DOHH2 (cell line): ENCODE measurements around the gene COL25A1.
A peak's percentile ranks its signal among the peaks of the same experiment; 100 is the strongest.

Source experiments
- H3F3A ChIP-seq: fragments of 200-600 bp; sonication (generic), shearing (Covaris generic); 2 replicates; pipeline ENCODE4 v1.6.0; 2016; ENCODE audit warnings: antibody characterized with exemption, mild to moderate bottlenecking; ENCODE audit not compliant: control insufficient read depth, insufficient read depth
- H3K27ac ChIP-seq: fragments of 200-600 bp; sonication (generic); 2 replicates; pipeline ENCODE4 v1.5.1; 2014; ENCODE audit warnings: low read depth, mild to moderate bottlenecking, low read length, moderate library complexity
- H3K27me3 ChIP-seq: fragments of 200-600 bp; sonication (generic); 2 replicates; pipeline ENCODE4 v1.6.1; 2014; ENCODE audit warnings: mild to moderate bottlenecking, low read length, mixed read lengths; ENCODE audit not compliant: control insufficient read depth
- H3K36me3 ChIP-seq: fragments of 200-600 bp; sonication (generic); 2 replicates; pipeline ENCODE4 v1.6.1; 2014; ENCODE audit warnings: mild to moderate bottlenecking, low read length, moderate library complexity, mixed read lengths; ENCODE audit not compliant: control insufficient read depth
- H3K4me1 ChIP-seq: fragments of 200-600 bp; sonication (generic); 2 replicates; pipeline ENCODE4 v1.6.1; 2014; ENCODE audit warnings: mild to moderate bottlenecking, low read length, mixed read lengths; ENCODE audit not compliant: control insufficient read depth
- H3K4me2 ChIP-seq: fragments of 200-600 bp; sonication (generic); 2 replicates; pipeline ENCODE4 v1.6.0; 2014; ENCODE audit warnings: mild to moderate bottlenecking, low read length, moderate library complexity
- H3K4me3 ChIP-seq: fragments of 200-600 bp; sonication (generic); 2 replicates; pipeline ENCODE4 v1.5.1; 2014; ENCODE audit warnings: mild to moderate bottlenecking, low read length, mixed read lengths
- H3K79me2 ChIP-seq: fragments of 200-600 bp; sonication (generic); 2 replicates; pipeline ENCODE4 v1.6.1; 2014; ENCODE audit warnings: mild to moderate bottlenecking, low read length, mixed read lengths; ENCODE audit not compliant: control insufficient read depth
- H3K9me2 ChIP-seq: fragments of 200-600 bp; sonication (generic); replicated peaks from 2 replicates; pipeline ENCODE4 v1.6.1; 2014; ENCODE audit warnings: mild to moderate bottlenecking, low read length, mixed read lengths; ENCODE audit not compliant: control insufficient read depth
- H3K9me3 ChIP-seq: fragments of 200-600 bp; sonication (generic); 2 replicates; pipeline ENCODE4 v1.6.1; 2014; ENCODE audit warnings: antibody characterized with exemption, low read length, mixed read lengths; ENCODE audit not compliant: control insufficient read depth, insufficient read depth
- H4K20me1 ChIP-seq: fragments of 200-600 bp; sonication (generic); 2 replicates; pipeline ENCODE4 v1.6.0; 2014; ENCODE audit warnings: low read depth, mild to moderate bottlenecking, antibody characterized with exemption, low read length, moderate library complexity; ENCODE audit not compliant: control insufficient read depth, insufficient read depth
- EZH2phosphoT487 ChIP-seq: fragments of 200-600 bp; sonication (generic); IDR thresholded peaks from 2 replicates; pipeline ENCODE4 v1.6.1; 2017; ENCODE audit warnings: borderline replicate concordance, mild to moderate bottlenecking, antibody characterized with exemption, low read length, moderate library complexity, mixed read lengths
- TF ChIP-seq, protein P1 (sequence below): fragments of 200-600 bp; sonication (generic); IDR thresholded peaks from one replicate; pipeline ENCODE4 v1.5.1; 2014; ENCODE audit warnings: antibody characterized with exemption, mild to moderate bottlenecking, low read depth, low read length; ENCODE audit not compliant: poor library complexity, severe bottlenecking

COL25A1 gene

DNA sequence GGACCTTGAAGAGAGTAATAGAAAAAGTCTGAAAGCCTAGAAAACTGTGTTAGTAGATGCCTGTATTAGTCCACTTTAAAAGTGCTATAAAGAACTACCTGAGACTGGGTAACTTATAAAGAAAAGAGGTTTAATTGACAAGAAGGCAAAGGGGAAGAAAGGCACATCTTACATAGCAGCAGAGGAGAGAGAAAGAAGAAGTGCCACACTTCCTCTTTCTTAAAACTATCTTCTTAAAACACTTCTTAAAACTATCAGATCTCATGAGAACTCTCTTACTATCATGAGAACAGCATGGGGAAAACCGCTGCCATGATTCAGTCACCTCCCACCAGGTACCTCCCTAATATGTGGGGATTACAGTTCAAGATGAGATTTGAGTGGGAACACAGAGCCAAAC is 18.8 kb upstream of the COL25A1 start:
- no peak for TF ChIP-seq EZH2phosphoT487
- TF ChIP-seq, protein P1, sequence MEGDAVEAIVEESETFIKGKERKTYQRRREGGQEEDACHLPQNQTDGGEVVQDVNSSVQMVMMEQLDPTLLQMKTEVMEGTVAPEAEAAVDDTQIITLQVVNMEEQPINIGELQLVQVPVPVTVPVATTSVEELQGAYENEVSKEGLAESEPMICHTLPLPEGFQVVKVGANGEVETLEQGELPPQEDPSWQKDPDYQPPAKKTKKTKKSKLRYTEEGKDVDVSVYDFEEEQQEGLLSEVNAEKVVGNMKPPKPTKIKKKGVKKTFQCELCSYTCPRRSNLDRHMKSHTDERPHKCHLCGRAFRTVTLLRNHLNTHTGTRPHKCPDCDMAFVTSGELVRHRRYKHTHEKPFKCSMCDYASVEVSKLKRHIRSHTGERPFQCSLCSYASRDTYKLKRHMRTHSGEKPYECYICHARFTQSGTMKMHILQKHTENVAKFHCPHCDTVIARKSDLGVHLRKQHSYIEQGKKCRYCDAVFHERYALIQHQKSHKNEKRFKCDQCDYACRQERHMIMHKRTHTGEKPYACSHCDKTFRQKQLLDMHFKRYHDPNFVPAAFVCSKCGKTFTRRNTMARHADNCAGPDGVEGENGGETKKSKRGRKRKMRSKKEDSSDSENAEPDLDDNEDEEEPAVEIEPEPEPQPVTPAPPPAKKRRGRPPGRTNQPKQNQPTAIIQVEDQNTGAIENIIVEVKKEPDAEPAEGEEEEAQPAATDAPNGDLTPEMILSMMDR: no peak
- Histone ChIP-seq H3K4me2 (no peak overlapping the region), H3K36me3 (no peaks in the 10 kb centered on the region), H3K9me2 (no peaks in the 10 kb centered on the region), H3K4me3 (no peak overlapping the region), H3K27me3 (no peaks in the 10 kb centered on the region), H3K9me3 (peaks cover 34% of the 10 kb centered on the region), H3K79me2 (no peaks in the 10 kb centered on the region), H3K4me1 (peaks cover 45% of the 10 kb centered on the region), H4K20me1 (no peaks in the 10 kb centered on the region), H3F3A (no peaks in the 10 kb centered on the region), H3K27ac (no peak overlapping the region)

DNA sequence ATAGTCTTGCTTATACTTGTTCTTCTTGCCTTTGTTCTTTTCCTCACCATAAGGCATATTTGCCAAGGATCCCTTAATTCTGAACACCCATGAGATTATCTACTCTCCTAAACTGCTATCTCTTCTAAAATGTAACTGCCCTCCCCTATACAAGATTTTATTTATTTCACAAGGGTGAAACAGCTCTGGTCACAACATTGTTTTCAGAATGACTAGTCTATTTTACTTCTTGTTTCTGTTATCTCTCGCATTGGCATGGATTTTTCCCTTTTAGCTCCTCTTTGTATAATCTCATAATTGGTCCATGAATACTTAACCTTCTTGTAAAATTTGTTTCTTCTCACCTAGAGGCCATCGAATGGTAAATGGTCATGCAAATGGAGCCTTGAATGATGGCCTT is 17.2 kb upstream of the COL25A1 start:
- Histone ChIP-seq H3K79me2 (no peaks in the 10 kb centered on the region), H3K9me3 (peaks cover 37% of the 10 kb centered on the region), H3K9me2 (no peaks in the 10 kb centered on the region), H3K4me2 (no peak overlapping the region), H4K20me1 (no peaks in the 10 kb centered on the region), H3K27me3 (no peaks in the 10 kb centered on the region), H3K36me3 (no peaks in the 10 kb centered on the region), H3K4me3 (no peak overlapping the region), H3F3A (no peaks in the 10 kb centered on the region), H3K27ac (no peak overlapping the region), H3K4me1 (peaks cover 45% of the 10 kb centered on the region)
- no peak for TF ChIP-seq EZH2phosphoT487
- TF ChIP-seq, protein P1: no peak

DNA sequence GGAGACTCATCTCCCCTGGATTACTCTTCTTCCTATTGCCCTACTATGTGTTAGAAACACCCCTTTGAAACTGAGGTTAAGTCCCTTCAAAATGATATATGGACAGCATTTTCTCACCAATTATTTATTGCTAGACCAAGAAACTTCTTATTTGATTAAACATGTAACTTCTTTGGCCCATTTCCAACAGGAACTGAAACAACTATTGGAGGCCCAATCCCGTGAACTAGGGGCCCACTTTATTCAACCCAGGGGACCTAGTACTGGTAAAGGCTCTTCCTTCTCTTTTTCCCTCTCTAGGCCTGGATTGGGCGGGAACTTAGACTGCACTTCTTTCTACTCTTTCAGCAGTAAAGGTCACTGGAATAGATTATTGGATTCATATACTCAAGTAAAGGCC is 16.7 kb upstream of the COL25A1 start:
- no peaks in the 10 kb centered on the region for H3K9me2 ChIP-seq
- H3K4me1 ChIP-seq: peaks cover 45% of the 10 kb centered on the region
- H4K20me1 ChIP-seq: no peaks in the 10 kb centered on the region
- TF ChIP-seq, protein P1: no peak
- TF ChIP-seq EZH2phosphoT487: no peak
- no peaks in the 10 kb centered on the region for H3K27me3 ChIP-seq
- H3K9me3 ChIP-seq: peaks cover 37% of the 10 kb centered on the region
- H3K36me3 ChIP-seq: no peaks in the 10 kb centered on the region
- no peak overlapping the region for H3K27ac ChIP-seq
- 0 out of 2 replicates have a peak overlapping the region, but pooled peaks have one; percentile 1 for H3K4me3 ChIP-seq
- peak overlapping the region; percentile 30; the same call in 1 of the 2 replicates for H3K4me2 ChIP-seq
- H3F3A ChIP-seq: no peaks in the 10 kb centered on the region
- no peaks in the 10 kb centered on the region for H3K79me2 ChIP-seq
